Rectal smooth muscle tissue (tissue), 1 donor: ENCODE measurements around the gene USP16.
"Not testable (repeated sequence)": the region's sequence is repeated elsewhere in the genome, so short reads cannot be mapped to it uniquely, and the experiment has no call there.

Source experiments
- H3K27ac ChIP-seq: one replicate; pipeline ENCODE4 v1.7.0; 2013; ENCODE audit warnings: low read depth, low read length, inconsistent platforms
- H3K27me3 ChIP-seq: one replicate; pipeline ENCODE4 v1.7.0; 2013; ENCODE audit warnings: low read length; ENCODE audit not compliant: control insufficient read depth, insufficient read depth
- H3K36me3 ChIP-seq: one replicate; pipeline ENCODE4 v1.7.0; 2013; ENCODE audit warnings: low read length; ENCODE audit not compliant: control insufficient read depth, insufficient read depth
- H3K4me1 ChIP-seq: one replicate; pipeline ENCODE4 v1.7.0; 2013; ENCODE audit warnings: low read length; ENCODE audit not compliant: control insufficient read depth, insufficient read depth
- H3K4me3 ChIP-seq: one replicate; pipeline ENCODE4 v1.7.0; 2013; ENCODE audit warnings: low read length
- H3K9ac ChIP-seq: one replicate; pipeline ENCODE4 v1.7.0; 2013; ENCODE audit warnings: low read length

Gene USP16

GRCh38 chr21:29024474-29025327, at the start of gene USP16:
Gene USP16, plus strand, starts transcription at chr21:29024668. Its CDS starts 3,246 bp downstream, at chr21:29027914.
- Histone ChIP-seq H3K36me3 (peaks cover 4% of the 10 kb centered on the region), H3K4me1 (peaks cover 5% of the 10 kb centered on the region), H3K27ac (peak within 1 kb of the TSS; percentile 100), H3K4me3 (peak within 1 kb of the TSS; percentile 98), H3K9ac (peak within 1 kb of the TSS; percentile 93), H3K27me3 (no peaks in the 10 kb centered on the region)

DNA sequence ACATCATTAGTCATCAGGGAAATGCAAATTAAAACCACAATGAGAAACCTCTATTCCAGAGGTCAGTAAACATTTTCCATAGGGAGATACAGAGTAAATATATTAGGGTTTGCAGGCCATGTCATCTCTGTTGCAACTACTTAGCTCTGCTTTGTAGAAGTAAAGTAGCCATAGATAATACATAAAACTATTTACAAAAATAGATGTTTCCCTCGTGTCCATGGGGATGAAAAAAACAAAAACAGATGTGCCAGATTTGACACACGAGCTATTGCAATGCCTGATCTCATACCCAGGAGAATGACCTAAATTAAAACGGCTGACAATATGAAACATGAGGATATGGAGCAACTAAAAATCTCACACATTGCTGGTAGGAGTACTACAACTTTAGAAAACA, 49.1 kb upstream of the USP16 start:
- Histone ChIP-seq H3K36me3 (peaks cover 3% of the 10 kb centered on the region), H3K4me1 (no peaks in the 10 kb centered on the region), H3K27me3 (no peaks in the 10 kb centered on the region), H3K4me3 (no peak overlapping the region), H3K9ac (no peak overlapping the region), H3K27ac (no peak overlapping the region)

- H3K36me3 ChIP-seq = peaks cover 12% of the 10 kb centered on the region
- no peaks in the 10 kb centered on the region for H3K4me1 ChIP-seq
- no peak overlapping the region for H3K4me3 ChIP-seq
- no peaks in the 10 kb centered on the region for H3K27me3 ChIP-seq
- no peak overlapping the region for H3K9ac ChIP-seq
- H3K27ac ChIP-seq = no peak overlapping the region
Measured at GRCh38 chr21:28979092-28979491, 45.4 kb upstream of the USP16 start.

- H3K4me3 ChIP-seq = no peak overlapping the region
- H3K27me3 ChIP-seq = no peaks in the 10 kb centered on the region
- H3K4me1 ChIP-seq = no peaks in the 10 kb centered on the region
- no peak overlapping the region for H3K27ac ChIP-seq
- no peak overlapping the region for H3K9ac ChIP-seq
- H3K36me3 ChIP-seq = peaks cover 14% of the 10 kb centered on the region
Measured at GRCh38 chr21:28982637-28983036, 41.8 kb upstream of the USP16 start.

DNA sequence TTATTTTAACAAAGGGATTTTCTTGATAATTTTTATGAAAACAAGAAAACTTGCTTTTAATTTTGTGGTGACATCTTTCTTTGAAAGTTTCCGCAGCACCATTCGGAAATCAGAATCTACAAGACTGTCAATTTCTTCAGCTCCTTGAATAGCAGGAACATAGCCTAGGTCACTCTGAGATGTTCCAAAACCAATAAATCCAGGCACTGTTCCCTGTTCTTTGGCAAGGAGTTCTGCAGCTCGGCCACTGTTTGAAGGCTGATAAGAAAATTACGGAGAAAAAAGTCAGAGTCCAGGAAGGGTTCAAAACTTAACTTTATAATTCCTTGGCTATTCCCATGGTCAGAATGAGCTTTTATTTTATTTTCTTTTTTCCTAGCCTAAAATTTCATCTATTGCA, 37.8 kb upstream of the USP16 start:
- H3K27ac ChIP-seq = no peak overlapping the region
- peaks cover 10% of the 10 kb centered on the region for H3K36me3 ChIP-seq
- H3K4me1 ChIP-seq = peaks cover 2% of the 10 kb centered on the region
- H3K4me3 ChIP-seq = no peak overlapping the region
- H3K27me3 ChIP-seq = no peaks in the 10 kb centered on the region
- no peak overlapping the region for H3K9ac ChIP-seq

- H3K9ac ChIP-seq, H3K4me1 ChIP-seq, H3K27me3 ChIP-seq, H3K36me3 ChIP-seq, H3K4me3 ChIP-seq, H3K27ac ChIP-seq: not testable (repeated sequence)
Measured at GRCh38 chr21:28988146-28988545, 36.3 kb upstream of the USP16 start.

DNA sequence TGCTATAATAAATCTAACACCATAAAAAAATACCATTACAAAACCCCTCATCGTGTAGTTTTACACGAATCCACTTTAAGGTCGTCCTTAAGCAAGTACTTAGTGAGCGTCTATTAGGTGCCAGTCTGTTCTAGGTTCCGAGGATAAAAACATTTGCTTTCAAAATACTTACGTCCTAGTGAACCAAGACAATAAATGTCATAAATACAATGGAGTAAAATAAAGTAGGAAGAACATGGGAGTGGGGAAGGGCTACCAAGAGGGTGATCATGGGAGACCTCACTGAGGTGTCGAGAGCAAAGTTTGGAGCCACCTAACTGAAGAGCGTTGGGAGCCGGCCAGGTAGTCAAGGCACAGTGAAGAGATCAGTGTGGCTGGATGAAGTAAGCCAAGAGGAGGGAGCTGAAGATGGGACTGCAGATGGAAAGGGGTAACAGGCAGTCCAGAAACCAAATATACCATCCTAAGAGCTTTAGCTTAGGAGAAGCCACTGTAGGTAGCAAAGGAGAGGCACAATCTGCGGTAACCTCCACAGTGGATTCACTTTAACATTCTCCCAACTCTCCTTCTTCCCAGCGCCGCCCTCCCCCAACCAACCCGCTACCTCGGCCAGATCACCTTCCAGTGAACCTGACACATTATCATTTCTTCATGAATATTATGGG, 32.5 kb upstream of the USP16 start:
- peaks cover 7% of the 10 kb centered on the region for H3K4me1 ChIP-seq
- H3K4me3 ChIP-seq = peak overlapping the region; percentile 94
- H3K27me3 ChIP-seq = no peaks in the 10 kb centered on the region
- H3K9ac ChIP-seq = peak overlapping the region; percentile 79
- no peaks in the 10 kb centered on the region for H3K36me3 ChIP-seq
- H3K27ac ChIP-seq = peak overlapping the region; percentile 79

DNA sequence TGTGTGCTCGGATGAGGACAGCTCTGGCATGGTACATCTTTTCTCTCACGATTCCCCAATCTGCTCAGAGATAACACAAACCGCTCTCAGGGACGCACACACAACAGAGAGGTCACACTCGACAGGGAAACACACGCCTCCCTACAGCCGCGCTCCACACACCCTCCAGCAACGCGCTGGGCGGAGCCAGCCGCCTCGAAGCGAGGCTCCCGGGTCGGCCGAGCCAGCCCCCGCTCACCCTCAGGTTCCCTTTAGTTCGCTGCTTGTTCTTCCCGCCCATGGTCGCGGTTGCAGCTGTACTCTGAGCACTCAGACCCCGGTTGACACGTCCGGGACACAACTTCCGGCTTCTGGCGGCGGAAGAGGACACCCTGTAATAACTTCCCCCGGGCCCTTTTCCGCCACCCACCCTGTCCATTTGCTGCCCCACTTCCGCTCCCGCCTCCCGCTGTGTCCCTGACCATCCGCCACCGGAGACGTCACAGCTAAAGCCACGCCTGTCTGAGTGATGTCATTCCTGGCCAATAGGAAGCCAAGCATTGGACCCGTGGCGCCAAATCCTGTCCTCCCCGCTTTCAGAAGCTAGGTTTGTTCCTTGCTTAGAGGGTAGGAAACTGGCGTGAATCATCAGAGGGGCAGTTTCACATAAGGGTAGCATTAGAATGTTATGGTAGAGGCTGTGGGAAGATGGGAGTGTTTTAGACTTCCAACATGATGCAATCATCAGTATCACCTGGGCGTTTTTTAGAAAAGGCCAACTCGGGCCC, 31.8 kb upstream of the USP16 start, which contains the start of gene LTN1:
LTN1 (minus strand) TSS at position 352 of the 767 bp plus-strand sequence; CDS start at position 280, 72 bp downstream.
- Histone ChIP-seq H3K9ac (peak within 1 kb of the TSS; percentile 79), H3K4me3 (peak within 1 kb of the TSS; percentile 94), H3K27me3 (no peaks in the 10 kb centered on the region), H3K36me3 (no peaks in the 10 kb centered on the region), H3K27ac (peak within 1 kb of the TSS; percentile 79), H3K4me1 (peaks cover 7% of the 10 kb centered on the region)

DNA sequence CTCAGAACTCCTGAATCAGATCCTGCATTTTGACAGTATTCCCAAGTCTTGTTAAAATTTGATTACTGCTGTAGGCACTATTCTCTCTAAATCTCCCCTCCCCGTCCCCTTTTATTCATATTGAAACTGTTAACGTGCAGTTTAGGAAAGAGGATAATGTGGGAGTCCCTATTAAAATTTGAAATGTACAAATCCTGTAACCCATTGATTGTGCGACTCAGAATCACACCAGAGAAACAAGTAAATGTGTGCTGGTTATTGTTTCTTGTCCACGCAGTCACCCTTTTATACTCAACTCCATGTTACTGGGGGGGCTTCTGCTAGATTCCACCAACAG, 31.2 kb upstream of the USP16 start:
- peak overlapping the region; percentile 75 for H3K27ac ChIP-seq
- no peaks in the 10 kb centered on the region for H3K36me3 ChIP-seq
- peak overlapping the region; percentile 35 for H3K4me3 ChIP-seq

DNA sequence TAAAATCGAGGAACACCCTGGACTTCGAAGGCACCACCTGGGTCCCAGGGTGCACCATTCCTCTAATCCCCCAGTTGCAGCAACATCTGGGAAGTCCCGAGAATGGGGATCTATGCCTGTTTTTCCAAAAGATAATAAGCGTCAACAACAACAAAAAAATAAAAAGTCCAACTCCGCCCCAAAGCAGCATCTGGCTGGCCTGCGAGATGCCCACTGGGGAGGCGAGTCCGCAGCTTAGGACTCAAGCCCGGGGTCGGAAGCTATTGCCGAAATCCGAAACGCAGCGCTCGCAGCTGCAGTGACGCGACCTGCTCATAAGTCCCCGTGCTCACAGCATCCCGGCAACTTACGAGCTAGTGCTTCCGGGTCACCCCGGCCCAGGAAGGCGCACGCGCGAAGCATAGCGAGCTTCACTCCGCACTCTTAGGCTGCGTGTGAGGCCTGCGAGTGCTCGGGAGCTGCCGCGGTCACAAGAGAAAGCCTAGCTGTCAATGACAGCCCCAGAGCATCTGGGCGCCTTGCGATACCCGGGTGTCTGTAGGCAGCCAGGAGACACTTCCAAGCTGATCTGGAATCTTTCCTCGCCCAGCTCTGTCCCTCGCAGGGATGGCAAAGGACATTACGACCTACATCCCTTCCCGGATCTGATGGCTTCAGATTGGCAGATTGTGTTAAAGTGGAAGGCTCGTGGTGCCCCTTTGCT, 21.9 kb upstream of the USP16 start:
- no peaks in the 10 kb centered on the region for H3K27me3 ChIP-seq
- peak overlapping the region; percentile 65 for H3K4me3 ChIP-seq
- H3K4me1 ChIP-seq = no peaks in the 10 kb centered on the region
- peak overlapping the region; percentile 58 for H3K9ac ChIP-seq
- H3K36me3 ChIP-seq = peaks cover 3% of the 10 kb centered on the region
- peak overlapping the region; percentile 92 for H3K27ac ChIP-seq

More for the DNA sequence above, 31.2 kb upstream of the USP16 start:
- Histone ChIP-seq H3K27me3 (no peaks in the 10 kb centered on the region), H3K4me1 (peaks cover 7% of the 10 kb centered on the region), H3K9ac (peak overlapping the region; percentile 53)

DNA sequence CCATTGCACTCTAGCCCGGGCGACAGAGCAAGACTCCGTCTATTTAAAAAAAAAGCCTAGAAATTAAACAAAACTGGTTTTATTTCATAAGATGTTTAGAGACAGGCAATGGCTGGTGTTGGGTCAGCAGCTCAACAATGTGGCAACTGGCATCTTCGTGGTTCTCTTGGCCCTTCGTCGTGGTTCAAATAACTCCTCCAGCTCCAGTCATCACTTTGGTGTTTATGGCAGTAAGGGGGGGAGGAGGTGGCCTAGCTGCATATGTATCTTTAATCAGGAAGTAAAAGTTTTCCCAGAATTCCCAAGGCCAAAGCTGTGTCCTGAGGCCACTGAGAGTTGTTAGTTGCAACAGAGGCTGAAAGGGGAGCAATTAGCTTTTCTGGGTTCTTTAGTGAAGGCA, 18.8 kb upstream of the USP16 start:
- no peaks in the 10 kb centered on the region for H3K27me3 ChIP-seq
- no peaks in the 10 kb centered on the region for H3K4me1 ChIP-seq
- H3K27ac ChIP-seq = no peak overlapping the region
- H3K4me3 ChIP-seq = no peak overlapping the region
- no peak overlapping the region for H3K9ac ChIP-seq
- peaks cover 3% of the 10 kb centered on the region for H3K36me3 ChIP-seq

- H3K9ac ChIP-seq = no peak overlapping the region
- H3K27ac ChIP-seq = no peak overlapping the region
- H3K36me3 ChIP-seq = peaks cover 3% of the 10 kb centered on the region
- H3K27me3 ChIP-seq = no peaks in the 10 kb centered on the region
- H3K4me3 ChIP-seq = no peak overlapping the region
- H3K4me1 ChIP-seq = no peaks in the 10 kb centered on the region
Measured at GRCh38 chr21:29007135-29007534, 17.3 kb upstream of the USP16 start.
